Epithelial cell of proximal tubule (primary cell): ENCODE data around the gene RRP7A. TPM values are rescaled to one million over a fixed set of nuclear protein-coding genes. Genes with fewer than 3 reads are reported as not detected.
"Not testable (repeated sequence)": the region's sequence is repeated elsewhere in the genome, so short reads cannot be mapped to it uniquely, and the experiment has no call there.

Experiments used
- DNase-seq: peaks from one replicate; pipeline ENCODE4 v3.0.0-alpha.2; 2011; ENCODE audit warnings: low read depth
- H3K4me3 ChIP-seq: 2 replicates; pipeline ENCODE4 v1.5.1; 2011; ENCODE audit warnings: low read depth, mild to moderate bottlenecking, low read length
- CTCF ChIP-seq: conservative IDR thresholded peaks from 2 replicates; pipeline ENCODE4 v1.5.1; 2012; ENCODE audit warnings: low read depth, mild to moderate bottlenecking, low read length
- total RNA-seq: library from RNA; depleted of rRNA; stranded (reverse); fragments of >200 nt; gene quantifications from 2 replicates; pipeline ENCODE4 v1.2.3, GENCODE V29; 2015

RRP7A gene, protein sequence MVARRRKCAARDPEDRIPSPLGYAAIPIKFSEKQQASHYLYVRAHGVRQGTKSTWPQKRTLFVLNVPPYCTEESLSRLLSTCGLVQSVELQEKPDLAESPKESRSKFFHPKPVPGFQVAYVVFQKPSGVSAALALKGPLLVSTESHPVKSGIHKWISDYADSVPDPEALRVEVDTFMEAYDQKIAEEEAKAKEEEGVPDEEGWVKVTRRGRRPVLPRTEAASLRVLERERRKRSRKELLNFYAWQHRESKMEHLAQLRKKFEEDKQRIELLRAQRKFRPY
- total RNA-seq = 52.6 and 109 TPM in 2 replicates

DNA sequence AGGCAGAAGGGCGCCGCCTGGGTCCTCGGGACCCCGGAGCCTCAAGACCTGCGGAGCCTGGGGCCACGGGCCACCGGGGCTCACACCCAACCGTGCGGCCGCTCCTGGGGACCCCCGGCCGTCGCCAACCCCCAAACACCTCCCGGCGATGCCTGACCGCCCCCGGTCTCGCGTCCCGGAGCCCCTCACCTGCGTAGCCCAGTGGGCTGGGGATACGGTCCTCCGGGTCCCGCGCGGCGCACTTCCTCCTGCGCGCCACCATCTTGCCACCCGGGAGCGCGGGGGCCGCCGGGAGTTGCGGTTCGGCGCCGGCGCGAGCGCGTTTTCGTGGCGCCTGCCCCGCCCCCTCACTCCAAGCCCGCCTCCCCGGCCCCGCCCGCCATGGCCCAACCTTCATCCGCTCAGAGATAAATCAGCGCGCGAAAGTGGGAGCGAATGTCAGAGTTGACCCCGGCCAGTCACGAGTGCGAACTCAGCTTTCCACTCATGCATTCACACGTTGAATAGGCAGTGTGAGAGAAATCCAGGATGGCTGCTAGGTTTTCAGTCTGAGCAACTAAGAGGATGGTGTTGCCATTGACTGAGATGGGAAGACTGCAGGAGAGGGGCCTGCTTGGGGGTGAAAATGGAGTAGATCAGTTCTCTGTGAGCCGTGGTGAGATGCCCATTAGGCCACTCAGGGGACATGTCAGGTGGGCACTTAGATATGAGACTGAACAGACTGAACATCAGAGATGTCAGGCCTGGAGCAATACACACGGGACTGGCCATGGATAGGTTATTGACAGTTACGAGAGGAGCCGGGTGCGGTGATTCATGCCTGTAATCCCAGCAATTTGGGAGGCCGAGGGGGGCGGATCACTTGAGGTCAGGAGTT, at the start of gene RRP7A:
TSS of gene RRP7A (minus strand) at position 272 of the 877 bp plus-strand sequence. CDS start at position 262, 10 bp downstream.
- no peak for DNase-seq
- peak within 1 kb of the TSS; percentile 79 for H3K4me3 ChIP-seq
- no peak for TF ChIP-seq CTCF

DNA sequence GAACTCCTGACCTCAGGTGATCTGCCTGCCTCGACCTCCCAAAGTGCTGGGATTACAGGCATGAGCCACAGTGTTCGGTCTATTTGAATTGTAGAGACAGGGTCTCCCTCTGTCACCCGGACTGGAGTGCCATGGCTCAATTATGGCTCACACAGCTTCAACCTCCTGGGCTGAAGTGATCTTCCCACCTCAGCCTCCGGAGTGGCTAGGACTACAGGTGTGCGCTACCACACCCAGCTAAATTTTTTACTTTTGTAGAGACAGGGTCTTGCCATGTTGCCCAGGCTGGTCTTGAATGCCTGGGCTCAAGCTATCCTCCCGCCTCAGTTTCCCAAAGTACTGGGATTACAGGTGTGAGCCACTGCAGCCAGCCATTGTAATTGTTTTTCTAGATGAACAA, 48.4 kb upstream of the RRP7A start:
- not testable (repeated sequence) for DNase-seq, H3K4me3 ChIP-seq

- no peak overlapping the region for H3K4me3 ChIP-seq
- no peak for DNase-seq
- TF ChIP-seq CTCF = no peak
These were observed 46.4 kb upstream of the RRP7A start for GRCh38 chr22:42565956-42566355.

- no peak for TF ChIP-seq CTCF
- no peak overlapping the region for H3K4me3 ChIP-seq
- no peak for DNase-seq
These were observed 45.1 kb upstream of the RRP7A start for GRCh38 chr22:42564699-42565098.

- not testable (repeated sequence) for H3K4me3 ChIP-seq, DNase-seq
These were observed 44.3 kb upstream of the RRP7A start for GRCh38 chr22:42563943-42564342.

DNA sequence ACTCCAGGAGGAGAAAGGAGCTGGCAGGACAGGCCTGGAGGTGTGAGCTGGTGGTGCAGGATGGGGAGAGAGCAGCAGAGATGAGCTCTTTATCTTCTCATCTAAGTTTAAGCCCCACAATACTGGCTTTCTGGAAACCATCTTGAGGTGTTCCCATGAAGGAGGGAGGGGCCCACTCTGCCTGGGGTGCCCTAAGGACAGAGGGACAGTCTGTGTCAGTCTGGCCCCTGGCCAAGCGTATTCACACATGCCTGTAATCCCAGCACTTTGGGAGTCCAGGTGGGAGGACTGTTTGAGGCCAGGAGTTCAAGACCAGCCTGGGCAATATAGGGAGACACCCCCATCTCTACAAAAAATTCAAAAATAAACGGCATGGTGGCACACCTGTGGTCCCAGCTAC, 43.1 kb upstream of the RRP7A start:
- H3K4me3 ChIP-seq = no peak overlapping the region
- DNase-seq = no peak
- TF ChIP-seq CTCF = no peak

DNA sequence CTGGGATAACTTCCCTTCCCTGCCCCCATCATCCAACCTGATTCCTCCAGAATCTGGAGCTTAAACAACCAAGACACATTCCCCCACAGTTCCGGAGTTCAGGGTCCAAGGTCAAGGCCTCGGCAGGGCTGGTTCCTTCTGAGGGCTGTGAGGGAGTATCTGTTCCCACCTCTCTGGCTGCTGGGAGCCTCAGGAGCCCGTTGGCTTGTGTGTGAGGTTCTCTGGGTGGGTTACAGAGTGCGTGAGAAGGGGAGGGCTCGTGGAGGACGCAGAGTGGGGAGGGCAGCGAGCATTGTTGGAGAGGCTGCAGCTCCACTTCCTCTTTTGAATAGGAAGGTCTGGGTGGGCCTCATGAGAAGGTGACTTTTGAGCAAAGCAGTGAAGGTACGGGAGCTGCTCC, 42.7 kb upstream of the RRP7A start:
- no peak for TF ChIP-seq CTCF
- no peak for DNase-seq
- no peak overlapping the region for H3K4me3 ChIP-seq

DNA sequence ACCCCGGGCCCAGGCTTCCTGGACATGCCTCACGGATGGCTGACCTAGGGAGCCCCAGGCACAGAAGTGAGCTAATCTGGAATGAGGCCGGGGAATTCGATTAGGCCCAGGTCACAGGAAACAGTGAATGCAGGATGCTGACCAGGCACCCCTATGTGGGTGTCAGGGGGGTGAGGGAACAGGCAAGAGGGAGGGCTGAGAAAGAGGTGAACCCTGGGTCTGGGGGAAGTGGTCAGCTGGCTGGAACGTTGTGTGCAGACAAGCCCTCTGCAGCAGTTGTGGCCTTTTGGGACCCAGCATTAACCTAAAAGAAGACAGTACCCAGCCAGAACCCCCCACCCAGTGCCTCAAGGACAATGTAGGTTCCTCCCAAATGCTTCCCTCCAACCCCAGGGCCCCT, 42.3 kb upstream of the RRP7A start:
- TF ChIP-seq CTCF = no peak
- no peak for DNase-seq
- no peak overlapping the region for H3K4me3 ChIP-seq
